ENCODE measurements around the gene RNF157.

DNA sequence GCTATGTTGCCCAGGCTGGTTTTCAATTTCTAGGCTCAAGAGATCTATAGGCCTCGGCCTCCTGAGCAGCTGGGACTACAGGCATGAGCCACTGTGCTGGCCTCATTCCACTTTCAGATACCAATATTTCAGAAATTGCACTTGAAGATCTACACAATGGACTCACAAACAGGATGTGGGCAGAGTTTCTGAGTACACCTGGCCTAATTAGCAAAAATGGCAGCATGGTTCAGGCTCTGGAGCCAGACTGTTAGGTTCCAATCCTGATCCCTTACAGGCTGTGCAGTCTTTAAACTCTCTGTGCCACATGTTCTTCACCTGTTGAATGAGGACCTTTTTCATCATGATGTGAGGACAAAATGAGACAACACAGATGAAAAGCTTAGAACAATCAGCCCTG is 32.2 kb downstream of the RNF157 start:
- TF ChIP-seq, protein P1, sequence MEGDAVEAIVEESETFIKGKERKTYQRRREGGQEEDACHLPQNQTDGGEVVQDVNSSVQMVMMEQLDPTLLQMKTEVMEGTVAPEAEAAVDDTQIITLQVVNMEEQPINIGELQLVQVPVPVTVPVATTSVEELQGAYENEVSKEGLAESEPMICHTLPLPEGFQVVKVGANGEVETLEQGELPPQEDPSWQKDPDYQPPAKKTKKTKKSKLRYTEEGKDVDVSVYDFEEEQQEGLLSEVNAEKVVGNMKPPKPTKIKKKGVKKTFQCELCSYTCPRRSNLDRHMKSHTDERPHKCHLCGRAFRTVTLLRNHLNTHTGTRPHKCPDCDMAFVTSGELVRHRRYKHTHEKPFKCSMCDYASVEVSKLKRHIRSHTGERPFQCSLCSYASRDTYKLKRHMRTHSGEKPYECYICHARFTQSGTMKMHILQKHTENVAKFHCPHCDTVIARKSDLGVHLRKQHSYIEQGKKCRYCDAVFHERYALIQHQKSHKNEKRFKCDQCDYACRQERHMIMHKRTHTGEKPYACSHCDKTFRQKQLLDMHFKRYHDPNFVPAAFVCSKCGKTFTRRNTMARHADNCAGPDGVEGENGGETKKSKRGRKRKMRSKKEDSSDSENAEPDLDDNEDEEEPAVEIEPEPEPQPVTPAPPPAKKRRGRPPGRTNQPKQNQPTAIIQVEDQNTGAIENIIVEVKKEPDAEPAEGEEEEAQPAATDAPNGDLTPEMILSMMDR (IDR thresholded peaks at IDR 0.05) = no peak
- no peak for TF ChIP-seq POLR2A (IDR thresholded peaks at IDR 0.05)
- no peak for TF ChIP-seq POLR2AphosphoS5 (IDR thresholded peaks at IDR 0.05)

Data from transverse colon (tissue), 4 donors.